ENCODE measurements around the gene EIF2B2. TPM values are rescaled to one million over a fixed set of nuclear protein-coding genes. Genes with fewer than 3 reads are reported as not detected.

EIF2B2 gene
- total RNA-seq, 1 experiment from 2014 or later, result 96.8 TPM

GRCh38 chr14:75046899-75047298 is 44.2 kb downstream of the EIF2B2 start:
- H2AFZ ChIP-seq (ENCODE audit: low read length), result no peak overlapping the region
- intact Hi-C loops (cut with micrococcal nuclease), result no loop called here
- no peak overlapping the region for H3K4me3 ChIP-seq (ENCODE audit: low read length)
- no peak for ATAC-seq
- H3K9ac ChIP-seq (ENCODE audit: low read length), result no peak overlapping the region
- peaks cover 35% of the 10 kb centered on the region for H3K4me1 ChIP-seq (ENCODE audit: insufficient read depth, low read length)
- H3K27ac ChIP-seq (ENCODE audit: low read length), result no peak overlapping the region
- H3F3A ChIP-seq (ENCODE audit: low read length, unreplicated experiment), result no peaks in the 10 kb centered on the region
- H3K9me3 ChIP-seq (ENCODE audit: low read length), result no peaks in the 10 kb centered on the region
- peaks cover 58% of the 10 kb centered on the region for H3K79me2 ChIP-seq (ENCODE audit: low read length)
- TF ChIP-seq EZH2phosphoT487 (IDR thresholded peaks at IDR 0.05; ENCODE audit: borderline replicate concordance, low read length) (no peak), EZH2 (IDR thresholded peaks at IDR 0.05; ENCODE audit: low read length, unreplicated experiment) (no peak)
- TF ChIP-seq, protein P1, sequence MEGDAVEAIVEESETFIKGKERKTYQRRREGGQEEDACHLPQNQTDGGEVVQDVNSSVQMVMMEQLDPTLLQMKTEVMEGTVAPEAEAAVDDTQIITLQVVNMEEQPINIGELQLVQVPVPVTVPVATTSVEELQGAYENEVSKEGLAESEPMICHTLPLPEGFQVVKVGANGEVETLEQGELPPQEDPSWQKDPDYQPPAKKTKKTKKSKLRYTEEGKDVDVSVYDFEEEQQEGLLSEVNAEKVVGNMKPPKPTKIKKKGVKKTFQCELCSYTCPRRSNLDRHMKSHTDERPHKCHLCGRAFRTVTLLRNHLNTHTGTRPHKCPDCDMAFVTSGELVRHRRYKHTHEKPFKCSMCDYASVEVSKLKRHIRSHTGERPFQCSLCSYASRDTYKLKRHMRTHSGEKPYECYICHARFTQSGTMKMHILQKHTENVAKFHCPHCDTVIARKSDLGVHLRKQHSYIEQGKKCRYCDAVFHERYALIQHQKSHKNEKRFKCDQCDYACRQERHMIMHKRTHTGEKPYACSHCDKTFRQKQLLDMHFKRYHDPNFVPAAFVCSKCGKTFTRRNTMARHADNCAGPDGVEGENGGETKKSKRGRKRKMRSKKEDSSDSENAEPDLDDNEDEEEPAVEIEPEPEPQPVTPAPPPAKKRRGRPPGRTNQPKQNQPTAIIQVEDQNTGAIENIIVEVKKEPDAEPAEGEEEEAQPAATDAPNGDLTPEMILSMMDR (conservative IDR thresholded peaks at IDR 0.05; ENCODE audit: low read depth, low read length), result no peak
- ChIA-PET CTCF (no interaction called here), POLR2A (ENCODE audit: unreplicated experiment) (no interaction called here)
- H3K9me2 ChIP-seq (replicated peaks; ENCODE audit: low read length), result no peaks in the 10 kb centered on the region
- no TSS peak for BruUV-seq (replicated peaks)
- no peaks in the 10 kb centered on the region for H4K20me1 ChIP-seq (ENCODE audit: low read length)
- H3K4me2 ChIP-seq (ENCODE audit: low read length), result no peak overlapping the region
- H3K36me3 ChIP-seq (ENCODE audit: low read depth, low read length), result peaks cover 14% of the 10 kb centered on the region; the same call in 1 of the 2 replicates
- no peaks in the 10 kb centered on the region for H3K27me3 ChIP-seq (ENCODE audit: low read length)
- DNase-seq, result peak; percentile 25

- H4K20me1 ChIP-seq (ENCODE audit: low read length), result no peaks in the 10 kb centered on the region
- H3K36me3 ChIP-seq (ENCODE audit: low read depth, low read length), result peaks cover 14% of the 10 kb centered on the region; the same call in 1 of the 2 replicates
- ATAC-seq (no peak), DNase-seq (no peak)
- no peak overlapping the region for H3K4me2 ChIP-seq (ENCODE audit: low read length)
- H3K9me3 ChIP-seq (ENCODE audit: low read length), result no peaks in the 10 kb centered on the region
- no peak overlapping the region for H3K4me3 ChIP-seq (ENCODE audit: low read length)
- no TSS peak for BruUV-seq (replicated peaks)
- CTCF ChIA-PET, result no interaction called here
- no peak overlapping the region for H2AFZ ChIP-seq (ENCODE audit: low read length)
- no peak overlapping the region for H3K27ac ChIP-seq (ENCODE audit: low read length)
- intact Hi-C loops (cut with micrococcal nuclease), result no loop called here
- H3F3A ChIP-seq (ENCODE audit: low read length, unreplicated experiment), result no peaks in the 10 kb centered on the region
- H3K9me2 ChIP-seq (replicated peaks; ENCODE audit: low read length), result no peaks in the 10 kb centered on the region
- TF ChIP-seq, protein P1 (conservative IDR thresholded peaks at IDR 0.05; ENCODE audit: low read depth, low read length), result no peak
- no peaks in the 10 kb centered on the region for H3K27me3 ChIP-seq (ENCODE audit: low read length)
- H3K9ac ChIP-seq (ENCODE audit: low read length), result no peak overlapping the region
- peaks cover 29% of the 10 kb centered on the region for H3K4me1 ChIP-seq (ENCODE audit: insufficient read depth, low read length)
- peaks cover 58% of the 10 kb centered on the region for H3K79me2 ChIP-seq (ENCODE audit: low read length)
- POLR2A ChIA-PET (ENCODE audit: unreplicated experiment), result no interaction called here
Measured at GRCh38 chr14:75047506-75047905, 44.8 kb downstream of the EIF2B2 start.

- TF ChIP-seq, protein P1 (conservative IDR thresholded peaks at IDR 0.05; ENCODE audit: low read depth, low read length), result no peak
- TF ChIP-seq EZH2phosphoT487 (IDR thresholded peaks at IDR 0.05; ENCODE audit: borderline replicate concordance, low read length) (no peak), EZH2 (IDR thresholded peaks at IDR 0.05; ENCODE audit: low read length, unreplicated experiment) (no peak)
- DNase-seq, result no peak
- Histone ChIP-seq H3K4me3 (ENCODE audit: low read length) (no peak overlapping the region), H3K27me3 (ENCODE audit: low read length) (no peaks in the 10 kb centered on the region), H3K27ac (ENCODE audit: low read length) (no peak overlapping the region), H3K79me2 (ENCODE audit: low read length) (peaks cover 55% of the 10 kb centered on the region), H4K20me1 (ENCODE audit: low read length) (no peaks in the 10 kb centered on the region), H3K9me2 (replicated peaks; ENCODE audit: low read length) (no peaks in the 10 kb centered on the region), H3K4me2 (ENCODE audit: low read length) (no peak overlapping the region), H3F3A (ENCODE audit: low read length, unreplicated experiment) (no peaks in the 10 kb centered on the region), H3K36me3 (ENCODE audit: low read depth, low read length) (peaks cover 14% of the 10 kb centered on the region; the same call in 1 of the 2 replicates), H3K9me3 (ENCODE audit: low read length) (no peaks in the 10 kb centered on the region), H2AFZ (ENCODE audit: low read length) (no peak overlapping the region), H3K9ac (ENCODE audit: low read length) (no peak overlapping the region), H3K4me1 (ENCODE audit: insufficient read depth, low read length) (peaks cover 29% of the 10 kb centered on the region)
- CTCF ChIA-PET, result no interaction called here
- intact Hi-C loops (cut with micrococcal nuclease), result no loop called here
- POLR2A ChIA-PET (ENCODE audit: unreplicated experiment), result no interaction called here
- no TSS peak for BruUV-seq (replicated peaks)
- no peak for ATAC-seq
Measured at GRCh38 chr14:75048101-75048500, 45.4 kb downstream of the EIF2B2 start.
